ENCODE data around the gene STAT4. TPM values are rescaled to one million over a fixed set of nuclear protein-coding genes. Genes with fewer than 3 reads are reported as not detected.

The STAT4 gene
- total RNA-seq, 1 experiment from 2014 or later = 0.71 TPM

DNA sequence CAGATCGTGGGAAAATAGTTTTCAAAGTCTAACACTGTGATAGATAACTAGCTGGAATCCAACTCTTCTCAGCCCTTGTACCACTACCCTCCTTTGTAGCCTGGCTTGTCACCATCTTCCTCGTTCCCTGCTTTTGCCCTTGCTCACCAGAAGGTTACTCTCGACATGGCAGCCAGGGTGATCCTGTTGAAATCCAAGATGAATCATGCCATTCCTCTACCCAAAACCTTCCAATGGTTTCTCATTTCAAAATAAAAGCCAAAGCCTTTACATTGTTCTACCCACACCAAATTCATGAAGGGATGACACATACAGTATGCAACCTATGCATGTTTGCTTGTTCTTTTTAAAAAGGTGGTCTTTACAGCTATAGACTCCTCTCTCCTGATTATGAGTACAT, 45.7 kb downstream of the STAT4 start:
- no peak for DNase-seq (ENCODE audit: low spot score)
- BruUV-seq (replicated peaks) = no TSS peak
- no peak for TF ChIP-seq EZH2 (IDR thresholded peaks at IDR 0.05; ENCODE audit: borderline replicate concordance, low read depth, low read length, poor library complexity, severe bottlenecking)
- TF ChIP-seq, protein P1, sequence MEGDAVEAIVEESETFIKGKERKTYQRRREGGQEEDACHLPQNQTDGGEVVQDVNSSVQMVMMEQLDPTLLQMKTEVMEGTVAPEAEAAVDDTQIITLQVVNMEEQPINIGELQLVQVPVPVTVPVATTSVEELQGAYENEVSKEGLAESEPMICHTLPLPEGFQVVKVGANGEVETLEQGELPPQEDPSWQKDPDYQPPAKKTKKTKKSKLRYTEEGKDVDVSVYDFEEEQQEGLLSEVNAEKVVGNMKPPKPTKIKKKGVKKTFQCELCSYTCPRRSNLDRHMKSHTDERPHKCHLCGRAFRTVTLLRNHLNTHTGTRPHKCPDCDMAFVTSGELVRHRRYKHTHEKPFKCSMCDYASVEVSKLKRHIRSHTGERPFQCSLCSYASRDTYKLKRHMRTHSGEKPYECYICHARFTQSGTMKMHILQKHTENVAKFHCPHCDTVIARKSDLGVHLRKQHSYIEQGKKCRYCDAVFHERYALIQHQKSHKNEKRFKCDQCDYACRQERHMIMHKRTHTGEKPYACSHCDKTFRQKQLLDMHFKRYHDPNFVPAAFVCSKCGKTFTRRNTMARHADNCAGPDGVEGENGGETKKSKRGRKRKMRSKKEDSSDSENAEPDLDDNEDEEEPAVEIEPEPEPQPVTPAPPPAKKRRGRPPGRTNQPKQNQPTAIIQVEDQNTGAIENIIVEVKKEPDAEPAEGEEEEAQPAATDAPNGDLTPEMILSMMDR (conservative IDR thresholded peaks at IDR 0.05; ENCODE audit: low read depth, low read length) = no peak
- no peak overlapping the region for H3K4me3 ChIP-seq (ENCODE audit: low read depth, low read length, poor library complexity, severe bottlenecking)
- no peak overlapping the region for H3K27ac ChIP-seq (ENCODE audit: low read depth, low read length, poor library complexity, severe bottlenecking)
- POLR2A ChIA-PET (ENCODE audit: low non-redundant PET) = no interaction called here
- CTCF ChIA-PET = no interaction called here
- no peaks in the 10 kb centered on the region for H3K9me3 ChIP-seq (ENCODE audit: low read depth, low read length, poor library complexity, severe bottlenecking)
- no peaks in the 10 kb centered on the region for H3K36me3 ChIP-seq (ENCODE audit: insufficient read depth, low read length, poor library complexity, severe bottlenecking)
- intact Hi-C loops (cut with micrococcal nuclease; ENCODE audit: unreplicated experiment) = no loop called here
- no peaks in the 10 kb centered on the region for H3K4me1 ChIP-seq (ENCODE audit: insufficient read depth, low read length, poor library complexity, severe bottlenecking)
- no peaks in the 10 kb centered on the region for H3K27me3 ChIP-seq (replicated peaks; ENCODE audit: insufficient read depth, low read depth, low read length, poor library complexity)

DNA sequence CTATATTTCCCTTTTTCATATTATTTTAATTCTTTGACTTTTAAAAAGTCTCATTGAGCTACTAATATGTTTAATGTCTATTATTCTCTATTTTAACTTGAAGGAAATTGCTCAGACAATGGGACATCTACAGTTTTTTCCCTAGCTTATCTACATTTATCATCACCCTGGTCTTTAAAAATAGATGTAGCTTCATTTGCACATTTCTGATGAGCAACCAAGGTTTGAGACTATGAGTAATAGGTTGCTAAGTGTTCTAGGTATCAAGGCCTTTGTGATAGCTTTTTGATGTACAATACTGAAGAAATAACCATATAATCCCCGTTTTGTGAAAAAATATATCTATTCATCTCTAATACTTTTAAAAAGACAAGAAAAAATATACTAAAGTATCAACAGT, 47.0 kb downstream of the STAT4 start:
- no TSS peak for BruUV-seq (replicated peaks)
- ChIA-PET POLR2A (ENCODE audit: low non-redundant PET) (no interaction called here), CTCF (no interaction called here)
- intact Hi-C loops (cut with micrococcal nuclease; ENCODE audit: unreplicated experiment) = no loop called here
- no peaks in the 10 kb centered on the region for H3K9me3 ChIP-seq (ENCODE audit: low read depth, low read length, poor library complexity, severe bottlenecking)
- no peaks in the 10 kb centered on the region for H3K36me3 ChIP-seq (ENCODE audit: insufficient read depth, low read length, poor library complexity, severe bottlenecking)
- no peak overlapping the region for H3K4me3 ChIP-seq (ENCODE audit: low read depth, low read length, poor library complexity, severe bottlenecking)
- no peaks in the 10 kb centered on the region for H3K4me1 ChIP-seq (ENCODE audit: insufficient read depth, low read length, poor library complexity, severe bottlenecking)
- no peaks in the 10 kb centered on the region for H3K27me3 ChIP-seq (replicated peaks; ENCODE audit: insufficient read depth, low read depth, low read length, poor library complexity)
- no peak for DNase-seq (ENCODE audit: low spot score)
- TF ChIP-seq, protein P1 (conservative IDR thresholded peaks at IDR 0.05; ENCODE audit: low read depth, low read length) = no peak
- no peak for TF ChIP-seq EZH2 (IDR thresholded peaks at IDR 0.05; ENCODE audit: borderline replicate concordance, low read depth, low read length, poor library complexity, severe bottlenecking)
- no peak overlapping the region for H3K27ac ChIP-seq (ENCODE audit: low read depth, low read length, poor library complexity, severe bottlenecking)

DNA sequence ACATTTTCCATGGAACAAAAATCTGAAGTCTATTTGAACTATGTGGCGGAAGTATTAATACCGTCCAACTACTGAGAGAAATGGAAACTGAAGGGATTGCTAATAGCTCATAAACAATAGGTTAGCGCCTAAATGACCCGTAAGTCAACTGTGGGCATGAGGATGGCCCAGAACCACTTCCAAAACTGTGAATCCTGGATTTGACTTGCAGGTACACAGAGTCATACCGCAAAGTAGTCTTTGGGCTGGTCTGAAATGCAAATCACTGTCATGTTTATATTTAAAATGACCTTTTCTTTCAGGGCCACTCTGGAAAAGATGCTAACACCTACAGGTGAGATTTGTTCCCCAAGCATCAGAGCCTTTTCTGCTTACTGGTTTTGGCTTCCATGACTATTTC, 50.6 kb downstream of the STAT4 start:
- H3K36me3 ChIP-seq (ENCODE audit: insufficient read depth, low read length, poor library complexity, severe bottlenecking) = no peaks in the 10 kb centered on the region
- TF ChIP-seq EZH2 (IDR thresholded peaks at IDR 0.05; ENCODE audit: borderline replicate concordance, low read depth, low read length, poor library complexity, severe bottlenecking) = no peak
- TF ChIP-seq, protein P1 (conservative IDR thresholded peaks at IDR 0.05; ENCODE audit: low read depth, low read length) = no peak
- ChIA-PET CTCF (interaction anchor here (0.5 kb wide), 1 partner anchor 25 kb away, joined by 6 read pairs; no protein-coding TSS in a partner anchor), POLR2A (ENCODE audit: low non-redundant PET) (no interaction called here)
- no peak for DNase-seq (ENCODE audit: low spot score)
- no TSS peak for BruUV-seq (replicated peaks)
- no peak overlapping the region for H3K4me3 ChIP-seq (ENCODE audit: low read depth, low read length, poor library complexity, severe bottlenecking)
- no peaks in the 10 kb centered on the region for H3K27me3 ChIP-seq (replicated peaks; ENCODE audit: insufficient read depth, low read depth, low read length, poor library complexity)
- H3K4me1 ChIP-seq (ENCODE audit: insufficient read depth, low read length, poor library complexity, severe bottlenecking) = no peaks in the 10 kb centered on the region
- H3K27ac ChIP-seq (ENCODE audit: low read depth, low read length, poor library complexity, severe bottlenecking) = no peak overlapping the region
- no peaks in the 10 kb centered on the region for H3K9me3 ChIP-seq (ENCODE audit: low read depth, low read length, poor library complexity, severe bottlenecking)
- intact Hi-C loops (cut with micrococcal nuclease; ENCODE audit: unreplicated experiment) = no loop called here

All from A673 (cell line).